ENCODE results near the gene PDZD7.

PDZD7 gene

GRCh38 chr10:101062232-101063049 lies 31.5 kb upstream of the PDZD7 start (continued):
- TF ChIP-seq TSHZ1 (tag by site-specific recombination; IDR thresholded peaks at IDR 0.05; ENCODE audit: borderline replicate concordance) (no peak), PATZ1 (tag by site-specific recombination; IDR thresholded peaks at IDR 0.05) (peak; percentile 3; the same call in 1 of the 2 replicates), ZNF362 (tag by site-specific recombination; IDR thresholded peaks at IDR 0.05) (no peak), ELK4 (IDR thresholded peaks at IDR 0.05; ENCODE audit: borderline replicate concordance, low read depth, low read length) (no peak), ZNF548 (tag by site-specific recombination; IDR thresholded peaks at IDR 0.05) (no peak), ZBTB48 (tag by site-specific recombination; IDR thresholded peaks at IDR 0.05) (peak; percentile 86), ZNF747 (tag by site-specific recombination; IDR thresholded peaks at IDR 0.05) (no peak), ZNF202 (tag by site-specific recombination; IDR thresholded peaks at IDR 0.05; ENCODE audit: borderline replicate concordance) (no peak), ZNF404 (tag by site-specific recombination; IDR thresholded peaks at IDR 0.05) (no peak), ZNF701 (tag by site-specific recombination; IDR thresholded peaks at IDR 0.05) (no peak), ZBTB49 (tag by site-specific recombination; IDR thresholded peaks at IDR 0.05; ENCODE audit: low read depth) (no peak), ZNF449 (tag by site-specific recombination; IDR thresholded peaks at IDR 0.05) (peak; percentile 82), ZNF561 (tag by site-specific recombination; IDR thresholded peaks at IDR 0.05; ENCODE audit: borderline replicate concordance) (no peak), TRIM28 (IDR thresholded peaks at IDR 0.05; ENCODE audit: borderline replicate concordance, low read length) (peak; percentile 17; the same call in 1 of the 2 replicates), ZNF610 (tag by site-specific recombination; IDR thresholded peaks at IDR 0.05; ENCODE audit: borderline replicate concordance) (no peak), ZBTB7A (tag by site-specific recombination; IDR thresholded peaks at IDR 0.05; ENCODE audit: low read depth) (no peak), ZNF311 (tag by site-specific recombination; IDR thresholded peaks at IDR 0.05; ENCODE audit: borderline replicate concordance) (no peak), FEZF1 (tag by site-specific recombination; IDR thresholded peaks at IDR 0.05) (no peak), ZNF518A (tag by site-specific recombination; conservative IDR thresholded peaks at IDR 0.05; ENCODE audit: low read depth) (no peak), BCL11B (tag by site-specific recombination; IDR thresholded peaks at IDR 0.05; ENCODE audit: low read depth) (0 out of 2 replicates have a peak, but pooled peaks have one; percentile 19), ZBTB21 (tag by site-specific recombination; IDR thresholded peaks at IDR 0.05) (no peak)
